HG02759 (cell line): ENCODE measurements around the gene ADCY3.

Source experiments
- ATAC-seq: cut with Tn5 transposase; IDR thresholded peaks from one replicate; pipeline ENCODE4 v1.9.1; 2021; ENCODE audit warnings: mild to moderate bottlenecking, moderate library complexity; ENCODE audit not compliant: unreplicated experiment

ADCY3 gene

DNA sequence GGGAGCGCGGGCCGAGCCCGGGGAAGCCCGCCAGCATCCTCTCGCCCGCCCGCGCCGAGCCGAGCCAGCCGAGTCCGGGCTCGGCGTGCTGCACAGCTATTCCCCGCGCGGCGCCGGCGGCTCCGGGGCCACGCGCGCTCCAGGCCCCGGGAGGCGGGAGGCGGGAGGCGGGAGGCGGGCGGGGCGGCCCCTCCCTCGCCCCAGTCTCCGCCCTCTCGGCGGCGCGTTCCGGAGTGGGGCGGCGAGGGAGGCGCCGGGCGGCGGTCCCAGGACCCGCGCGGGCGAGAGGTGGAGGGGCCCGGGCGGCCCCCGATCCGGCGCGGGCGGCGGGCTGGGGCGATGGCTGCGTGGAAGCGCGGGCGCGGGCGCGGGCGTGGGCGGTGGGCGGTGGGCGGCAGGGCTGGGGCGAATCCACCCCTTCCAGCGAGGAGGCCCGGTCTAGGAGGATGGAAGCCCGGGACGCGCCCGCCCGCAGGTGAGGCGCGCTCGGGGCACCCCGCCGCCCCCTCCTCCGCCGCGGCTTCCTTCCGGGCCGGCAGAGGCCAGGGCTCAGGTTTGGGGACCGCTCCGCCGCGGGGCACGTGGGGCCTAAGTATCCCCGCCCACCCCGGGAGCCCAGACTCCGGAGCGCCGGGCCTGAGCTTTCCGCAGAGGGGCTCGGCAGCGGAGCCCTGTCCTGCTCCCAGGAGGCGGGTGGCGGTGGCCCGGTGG is at the start of gene ADCY3:
ADCY3 (minus strand) TSS at position 140 of the 711 bp plus-strand sequence. CDS start 1,250 bp downstream, outside the sequence.
- peak; percentile 65 for ATAC-seq

DNA sequence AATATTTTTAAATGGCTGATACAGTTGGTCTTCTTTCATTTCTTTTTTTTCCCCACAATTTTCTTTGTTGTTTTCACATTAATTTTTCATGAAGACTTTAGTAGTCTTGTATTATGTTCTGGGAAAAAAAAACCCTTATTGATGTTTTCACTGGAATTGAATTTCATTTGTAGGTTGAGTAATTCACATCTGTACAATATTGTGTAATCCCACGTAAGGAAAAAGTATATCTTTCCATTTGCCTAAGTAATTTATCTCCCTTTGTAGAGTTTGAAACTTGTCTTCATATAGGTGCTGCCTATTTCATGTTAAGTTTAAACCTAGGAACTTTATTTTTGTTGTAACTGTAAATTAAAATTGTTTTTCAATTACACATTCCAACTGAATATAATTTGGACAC is 49.7 kb upstream of the ADCY3 start:
- ATAC-seq, result no peak

- no peak for ATAC-seq
These were observed 41.9 kb upstream of the ADCY3 start for GRCh38 chr2:24961903-24962302.

DNA sequence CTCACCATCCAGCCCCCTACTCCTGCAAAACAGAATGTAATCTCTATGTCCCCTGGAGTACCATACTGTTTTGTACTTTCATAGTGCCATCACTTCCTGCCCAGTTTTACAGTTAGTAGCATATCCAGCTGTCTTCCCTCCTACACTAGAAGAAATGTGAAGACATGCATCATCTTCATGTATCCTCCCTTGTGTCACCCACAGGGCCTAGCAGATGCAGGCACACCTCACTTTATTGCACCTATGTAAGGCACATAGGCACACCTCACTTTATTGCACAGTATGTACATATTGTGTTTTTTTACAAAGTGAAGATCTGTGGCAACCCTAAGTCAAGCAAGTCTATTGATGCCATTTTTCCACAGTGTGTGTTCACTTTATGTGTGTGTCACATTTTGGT is 39.7 kb upstream of the ADCY3 start:
- no peak for ATAC-seq

GRCh38 chr2:24958411-24958935 is 38.4 kb upstream of the ADCY3 start:
- ATAC-seq, result no peak

DNA sequence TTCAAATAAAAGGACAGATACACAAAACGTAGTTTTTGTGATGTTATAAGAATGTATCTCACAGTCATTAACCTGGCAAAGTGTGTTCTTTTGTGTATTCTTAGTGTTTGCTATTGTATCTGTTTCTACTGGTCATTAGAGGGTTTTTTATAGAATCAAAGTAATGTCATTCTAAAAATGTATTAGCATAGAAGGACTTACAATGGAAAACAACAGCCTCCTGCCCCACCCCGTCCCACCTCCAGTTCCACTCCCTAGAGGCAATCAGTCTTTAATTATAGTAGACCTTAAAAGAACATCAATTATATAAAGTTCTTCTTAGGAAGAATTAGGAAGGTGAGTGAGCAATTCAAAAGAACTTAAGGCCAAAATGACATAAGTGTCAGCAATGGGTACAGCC is 37.9 kb upstream of the ADCY3 start:
- no peak for ATAC-seq

DNA sequence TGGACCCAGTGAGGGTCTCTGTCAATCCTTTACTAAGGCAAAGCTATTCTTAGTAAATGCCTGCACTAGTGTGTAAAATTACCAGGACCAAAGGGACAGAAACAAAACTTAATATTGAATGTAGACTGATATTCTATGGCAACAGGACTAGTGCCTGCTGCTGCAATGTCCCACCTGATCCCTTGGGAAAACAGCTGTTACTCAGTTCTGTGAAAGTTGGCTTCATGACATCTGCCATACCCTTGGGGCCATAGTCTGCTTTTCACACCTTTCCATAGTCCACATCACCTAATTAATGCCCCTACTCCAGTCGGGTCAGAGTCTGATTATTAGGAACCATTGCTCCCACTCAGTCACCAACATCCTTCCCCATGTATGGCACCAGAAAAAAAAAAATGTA is 37.2 kb upstream of the ADCY3 start:
- no peak for ATAC-seq

DNA sequence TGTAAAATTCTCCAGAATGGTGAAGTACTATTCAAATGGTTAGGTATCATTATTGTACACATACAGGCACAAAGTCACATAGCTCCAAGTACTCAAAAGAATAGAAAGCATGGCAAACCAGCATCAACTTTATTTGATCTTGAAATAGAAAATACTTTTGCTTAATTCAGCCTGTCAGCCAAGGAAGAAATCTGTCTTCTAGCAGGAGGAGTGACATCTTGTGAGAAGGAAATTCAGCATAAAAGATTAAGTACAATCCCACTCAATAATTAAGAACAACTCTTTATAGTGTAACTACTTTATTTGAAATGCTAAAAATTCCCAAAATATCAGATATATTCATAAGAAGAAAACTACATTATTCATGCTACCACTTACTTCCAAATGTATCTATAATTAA is 35.9 kb upstream of the ADCY3 start:
- ATAC-seq, result no peak

DNA sequence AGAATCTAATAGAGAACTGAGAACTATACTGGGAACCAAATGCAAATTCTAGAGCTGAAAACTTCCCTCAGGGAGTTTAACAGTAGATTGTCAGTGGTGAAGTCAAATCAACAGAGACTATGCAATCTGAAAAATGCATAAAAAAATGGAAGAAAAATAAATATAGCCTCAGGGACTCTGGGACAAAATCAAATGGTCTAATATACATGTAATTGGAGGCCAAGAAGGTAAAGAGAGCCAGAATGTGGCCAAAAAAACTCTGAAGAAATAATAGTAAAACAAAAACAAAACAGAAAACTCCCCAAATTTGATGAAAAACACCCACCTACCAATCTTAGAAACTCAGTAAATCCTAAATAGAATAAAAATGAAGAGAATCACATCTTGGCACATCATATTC is 35.2 kb upstream of the ADCY3 start:
- no peak for ATAC-seq

DNA sequence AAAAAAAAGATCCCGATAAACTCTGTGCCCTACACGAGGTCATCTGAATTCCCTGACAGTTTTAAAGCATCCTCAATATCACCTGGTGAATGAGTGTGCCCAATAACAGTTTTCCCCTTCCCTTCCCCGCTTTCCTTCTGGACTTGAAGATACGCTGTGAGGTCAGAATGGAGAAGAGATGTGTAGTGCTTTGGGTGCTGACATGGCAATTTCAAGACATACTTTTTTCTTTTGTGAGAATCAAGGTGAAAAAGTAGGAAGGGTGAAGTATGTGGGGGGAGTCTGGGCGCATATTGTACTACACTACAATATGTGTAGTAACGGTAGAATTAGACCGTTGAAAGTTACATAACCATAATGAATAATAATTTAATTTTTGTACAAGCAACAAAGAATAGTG is 30.1 kb upstream of the ADCY3 start:
- ATAC-seq, result no peak

GRCh38 chr2:24948506-24948905 is 28.5 kb upstream of the ADCY3 start:
- ATAC-seq, result no peak

DNA sequence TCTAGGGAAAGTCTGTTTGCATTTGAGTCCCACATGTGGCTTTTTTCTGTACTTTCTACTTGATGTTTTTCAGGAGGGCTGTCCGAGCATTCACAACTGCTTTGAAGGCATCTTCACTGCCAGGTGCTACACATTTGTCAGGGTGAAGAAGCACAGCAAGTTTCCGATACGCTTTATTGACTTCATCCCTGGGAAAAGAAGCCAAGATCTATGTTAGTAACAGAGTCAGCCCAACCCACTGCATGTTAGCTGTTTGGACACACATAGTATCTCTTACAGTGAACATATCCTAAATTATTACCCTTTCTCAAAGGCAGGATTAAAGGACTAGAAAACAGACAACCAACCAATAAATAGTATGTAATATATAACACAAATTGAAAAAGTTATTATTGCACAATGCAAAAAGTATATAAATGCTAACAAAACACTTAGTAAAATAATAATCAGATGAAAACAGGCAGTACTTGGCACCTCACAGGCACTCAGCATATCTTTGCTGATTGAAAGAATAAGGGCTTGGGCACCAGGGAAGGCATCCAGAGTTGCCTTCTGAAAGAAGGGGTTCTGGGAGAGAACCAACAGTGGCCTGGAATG is 27.6 kb upstream of the ADCY3 start:
- no peak for ATAC-seq

DNA sequence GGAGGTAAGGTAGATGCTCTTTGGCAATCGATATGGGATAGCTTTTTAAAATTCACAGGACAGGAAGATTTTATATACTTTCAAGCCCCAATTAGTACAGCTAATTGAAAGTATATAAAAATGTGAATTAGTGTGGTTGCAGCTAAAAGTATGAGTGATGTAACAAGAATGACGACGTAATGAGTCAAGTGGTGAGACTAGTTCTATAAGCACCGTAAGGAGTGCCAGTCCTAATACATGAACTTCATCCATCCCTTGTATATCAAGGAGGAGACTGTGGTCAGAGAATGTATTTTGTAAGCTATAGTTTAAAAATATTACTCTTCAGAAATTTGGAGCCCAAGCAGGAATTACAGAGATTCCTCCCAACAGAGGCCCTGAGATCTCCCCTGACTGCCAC is 25.9 kb upstream of the ADCY3 start:
- ATAC-seq, result no peak

- ATAC-seq, result no peak
These were observed 23.5 kb upstream of the ADCY3 start for GRCh38 chr2:24943427-24944053.

DNA sequence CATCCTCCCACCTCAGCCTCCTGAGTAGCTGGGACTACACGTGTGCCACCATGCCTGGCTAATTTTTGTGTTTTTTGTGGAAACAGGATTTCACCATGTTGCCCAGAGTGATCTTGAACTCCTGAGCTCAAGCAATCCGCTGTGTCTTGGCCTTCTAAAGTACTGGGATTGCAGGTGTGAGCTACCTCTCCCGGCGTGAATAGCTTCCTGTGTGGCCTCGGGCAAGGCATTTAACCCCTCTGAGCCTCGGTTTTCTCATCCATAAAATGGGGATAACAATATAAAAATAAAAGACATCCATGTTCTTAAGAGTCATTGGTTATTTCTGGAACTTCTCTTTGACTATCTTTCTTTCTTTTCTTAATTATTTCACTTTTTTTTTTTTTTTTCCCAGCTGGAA is 19.3 kb upstream of the ADCY3 start:
- ATAC-seq, result no peak

DNA sequence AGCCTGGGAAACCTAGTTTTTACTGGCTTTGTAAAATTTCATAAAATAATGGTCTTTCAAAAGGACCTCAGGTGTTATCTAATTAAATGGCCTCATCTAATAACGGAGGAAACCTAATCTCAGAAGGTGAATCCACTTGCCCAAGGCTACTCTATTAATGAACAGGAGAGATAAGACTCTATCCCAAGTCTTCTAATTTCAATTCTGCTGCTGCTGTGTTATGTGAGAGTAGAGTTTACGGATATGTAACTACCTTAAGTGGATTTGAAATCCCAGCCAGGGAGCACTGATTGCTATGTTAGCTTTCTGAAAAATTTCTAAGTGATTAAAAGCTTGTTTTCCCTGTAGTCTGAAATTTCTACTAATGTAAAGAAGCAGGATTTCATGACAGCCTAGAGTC is 17.2 kb upstream of the ADCY3 start:
- ATAC-seq, result no peak

DNA sequence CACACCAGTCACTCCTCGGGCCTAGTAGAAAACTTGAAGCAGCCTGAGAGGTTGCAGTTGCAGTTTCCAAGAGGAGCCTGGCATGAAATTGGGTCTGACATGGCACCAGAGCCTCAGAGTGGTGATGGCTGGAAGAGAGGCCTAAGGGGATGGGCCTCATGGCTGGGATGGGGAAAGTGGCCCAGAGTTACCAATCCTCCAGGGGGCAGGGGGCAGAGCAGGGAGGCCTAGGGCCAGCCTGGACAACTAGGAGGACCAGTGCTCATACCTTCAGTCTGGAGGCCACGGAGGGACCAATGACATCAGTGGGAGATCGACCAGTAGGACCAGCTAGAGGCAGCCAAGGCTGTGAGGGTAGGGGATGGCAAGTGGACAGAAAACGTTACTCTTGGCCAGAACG is 15.1 kb upstream of the ADCY3 start:
- ATAC-seq, result no peak

- ATAC-seq, result no peak
These were observed 12.7 kb upstream of the ADCY3 start for GRCh38 chr2:24932715-24933114.

GRCh38 chr2:24930768-24931167 is 10.7 kb upstream of the ADCY3 start:
- ATAC-seq, result peak; percentile 74

DNA sequence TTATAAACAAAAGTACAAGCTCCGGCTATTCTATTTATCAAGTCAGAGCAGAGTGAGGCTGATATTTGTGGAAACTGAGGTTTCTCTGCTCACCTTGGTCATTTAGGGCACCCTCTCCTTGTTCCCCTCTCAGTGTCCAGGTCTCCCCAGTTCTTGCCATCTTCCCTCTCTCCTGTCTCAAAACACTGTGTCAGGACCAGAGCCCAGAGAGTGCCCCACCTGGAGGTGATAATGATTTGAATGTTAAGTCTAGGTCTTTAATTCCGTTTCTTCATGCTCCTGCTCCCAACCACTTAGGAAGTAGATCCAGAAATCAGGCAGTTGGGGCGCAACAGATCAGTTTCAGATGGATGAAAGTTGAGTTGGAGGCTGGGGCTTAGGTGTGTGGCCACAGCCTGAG is 9.2 kb upstream of the ADCY3 start:
- ATAC-seq, result no peak

GRCh38 chr2:24928036-24928435 is 8.0 kb upstream of the ADCY3 start:
- ATAC-seq, result no peak

DNA sequence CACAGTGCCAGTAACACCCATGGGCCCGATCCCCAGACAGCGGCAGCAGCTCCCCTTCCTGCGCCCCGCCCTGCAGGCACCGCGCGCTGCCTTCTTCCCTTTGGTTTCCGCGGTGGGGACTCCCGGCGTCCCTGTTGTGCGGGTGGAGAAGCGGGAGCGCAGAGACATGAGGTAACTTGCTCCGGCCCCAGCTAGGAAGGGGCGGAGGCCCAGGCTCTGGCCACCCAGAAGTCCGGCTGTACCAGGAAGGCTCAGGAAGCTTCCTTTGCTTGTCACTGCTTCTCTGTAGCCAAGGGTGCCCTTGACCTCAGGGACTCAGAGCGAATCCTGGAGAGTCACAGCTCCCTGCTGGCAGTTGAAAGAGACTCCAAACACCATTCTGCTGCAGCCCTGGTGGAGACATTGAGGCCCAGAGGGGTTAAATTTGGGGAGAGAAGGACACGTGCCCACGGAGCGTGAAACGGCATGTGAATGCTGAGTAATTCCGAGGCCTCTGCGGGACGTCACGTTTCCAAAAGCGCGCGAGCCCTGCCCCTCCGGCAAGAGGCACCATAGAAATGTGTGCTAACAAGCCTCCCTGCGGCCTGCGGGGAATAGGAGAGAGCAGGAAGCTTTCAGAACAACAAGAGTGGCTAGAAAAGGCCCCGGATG is 6.7 kb upstream of the ADCY3 start:
- ATAC-seq, result no peak
